Smooth muscle cell (in vitro differentiated cells): ENCODE measurements around the gene LPAR3. TPM values are rescaled to one million over a fixed set of nuclear protein-coding genes. Genes with fewer than 3 reads are reported as not detected.

ENCODE experiments used
- DNase-seq: peaks from one replicate; lab custom pipeline; 2025; ENCODE audit not compliant: unreplicated experiment; lab: John Stamatoyannopoulos, UW
- H2AFZ ChIP-seq: fragments of 200-600 bp; sonication (generic); 2 replicates; pipeline ENCODE4 v1.6.0; 2016; ENCODE audit warnings: antibody characterized with exemption, low read depth, mild to moderate bottlenecking
- H3F3A ChIP-seq: fragments of 200-600 bp; sonication (generic); 2 replicates; pipeline ENCODE4 v1.6.0; 2017; ENCODE audit warnings: antibody characterized with exemption, low read depth
- H3K27ac ChIP-seq: fragments of 200-600 bp; sonication (generic); 2 replicates; pipeline ENCODE4 v1.5.1; 2016; ENCODE audit warnings: low read depth, mild to moderate bottlenecking
- H3K27me3 ChIP-seq: fragments of 200-600 bp; sonication (generic); 2 replicates; pipeline ENCODE4 v1.6.1; 2016; ENCODE audit warnings: low read depth, mild to moderate bottlenecking
- H3K36me3 ChIP-seq: fragments of 200-600 bp; sonication (generic); 2 replicates; pipeline ENCODE4 v1.5.1; 2016; ENCODE audit warnings: low read depth
- H3K4me1 ChIP-seq: fragments of 200-600 bp; sonication (generic); 2 replicates; pipeline ENCODE4 v1.5.1; 2016; ENCODE audit warnings: low read depth
- H3K4me2 ChIP-seq: fragments of 200-600 bp; sonication (generic); 2 replicates; pipeline ENCODE4 v1.6.0; 2016; ENCODE audit warnings: mild to moderate bottlenecking
- H3K4me3 ChIP-seq: fragments of 200-600 bp; sonication (generic); 2 replicates; pipeline ENCODE4 v1.5.1; 2016; ENCODE audit warnings: mild to moderate bottlenecking
- H3K79me2 ChIP-seq: fragments of 200-600 bp; sonication (generic); 2 replicates; pipeline ENCODE4 v1.6.0; 2016; ENCODE audit warnings: low read depth, mild to moderate bottlenecking
- H3K9ac ChIP-seq: fragments of 200-600 bp; sonication (generic); 2 replicates; pipeline ENCODE4 v1.6.0; 2016; ENCODE audit warnings: low read depth
- H3K9me3 ChIP-seq: fragments of 200-600 bp; sonication (generic); replicated peaks from 2 replicates; pipeline ENCODE4 v1.5.1; 2016; ENCODE audit warnings: low read depth
- H4K20me1 ChIP-seq: fragments of 200-600 bp; sonication (generic); 2 replicates; pipeline ENCODE4 v1.6.0; 2016; ENCODE audit warnings: low read depth
- whole genome bisulfite sequencing: methylation state at CpG from one replicate; pipeline ENCODE4 v1.1.7; 2016; ENCODE audit warnings: low lambda C conversion rate; 5-methylcytosine and 5-hydroxymethylcytosine counted together
- polyA plus RNA-seq: library from polyadenylated mRNA; unstranded; fragments of >200 nt; fragmentation: Nextera tagmentation; extraction: Ambion mirVana; gene quantifications from 2 replicates; pipeline ENCODE4 v1.2.1, GENCODE V29; 2016
- total RNA-seq: library from RNA; depleted of rRNA; stranded (reverse); fragments of >200 nt; gene quantifications from 2 replicates; pipeline ENCODE4 v1.2.3, GENCODE V29; 2014
- TF ChIP-seq, protein P1 (sequence below): fragments of 200-600 bp; sonication (generic); IDR thresholded peaks from 2 replicates; pipeline ENCODE4 v1.5.1; 2017; ENCODE audit warnings: borderline replicate concordance, mild to moderate bottlenecking, antibody characterized with exemption; ENCODE audit not compliant: insufficient read depth, poor library complexity, severe bottlenecking

LPAR3 gene
- total and polyA plus RNA-seq, 2 experiments from 2014 or later = 0.78 to 0.94 TPM

DNA sequence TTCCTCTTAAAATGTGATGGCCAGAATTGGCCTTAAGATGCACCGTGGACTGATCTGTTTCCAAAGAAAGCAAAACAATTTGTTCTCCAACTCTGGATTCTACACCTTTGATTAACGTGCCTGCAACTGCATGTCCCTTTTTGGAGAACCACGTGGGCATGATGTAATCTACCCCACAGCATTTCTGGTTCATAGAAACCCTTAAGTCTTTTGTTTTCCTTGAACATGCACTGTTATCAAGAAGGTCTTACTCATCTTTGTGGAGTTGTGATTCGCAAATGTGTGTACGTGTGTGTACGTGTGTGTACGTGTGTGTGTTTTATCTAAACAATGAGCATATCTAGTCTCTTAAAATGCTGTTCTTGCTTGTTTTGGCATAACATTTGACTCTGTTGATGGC is 57.8 kb downstream of the LPAR3 start:
- H3K27ac ChIP-seq = no peak overlapping the region
- no peak for DNase-seq
- TF ChIP-seq, protein P1, sequence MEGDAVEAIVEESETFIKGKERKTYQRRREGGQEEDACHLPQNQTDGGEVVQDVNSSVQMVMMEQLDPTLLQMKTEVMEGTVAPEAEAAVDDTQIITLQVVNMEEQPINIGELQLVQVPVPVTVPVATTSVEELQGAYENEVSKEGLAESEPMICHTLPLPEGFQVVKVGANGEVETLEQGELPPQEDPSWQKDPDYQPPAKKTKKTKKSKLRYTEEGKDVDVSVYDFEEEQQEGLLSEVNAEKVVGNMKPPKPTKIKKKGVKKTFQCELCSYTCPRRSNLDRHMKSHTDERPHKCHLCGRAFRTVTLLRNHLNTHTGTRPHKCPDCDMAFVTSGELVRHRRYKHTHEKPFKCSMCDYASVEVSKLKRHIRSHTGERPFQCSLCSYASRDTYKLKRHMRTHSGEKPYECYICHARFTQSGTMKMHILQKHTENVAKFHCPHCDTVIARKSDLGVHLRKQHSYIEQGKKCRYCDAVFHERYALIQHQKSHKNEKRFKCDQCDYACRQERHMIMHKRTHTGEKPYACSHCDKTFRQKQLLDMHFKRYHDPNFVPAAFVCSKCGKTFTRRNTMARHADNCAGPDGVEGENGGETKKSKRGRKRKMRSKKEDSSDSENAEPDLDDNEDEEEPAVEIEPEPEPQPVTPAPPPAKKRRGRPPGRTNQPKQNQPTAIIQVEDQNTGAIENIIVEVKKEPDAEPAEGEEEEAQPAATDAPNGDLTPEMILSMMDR = no peak

DNA sequence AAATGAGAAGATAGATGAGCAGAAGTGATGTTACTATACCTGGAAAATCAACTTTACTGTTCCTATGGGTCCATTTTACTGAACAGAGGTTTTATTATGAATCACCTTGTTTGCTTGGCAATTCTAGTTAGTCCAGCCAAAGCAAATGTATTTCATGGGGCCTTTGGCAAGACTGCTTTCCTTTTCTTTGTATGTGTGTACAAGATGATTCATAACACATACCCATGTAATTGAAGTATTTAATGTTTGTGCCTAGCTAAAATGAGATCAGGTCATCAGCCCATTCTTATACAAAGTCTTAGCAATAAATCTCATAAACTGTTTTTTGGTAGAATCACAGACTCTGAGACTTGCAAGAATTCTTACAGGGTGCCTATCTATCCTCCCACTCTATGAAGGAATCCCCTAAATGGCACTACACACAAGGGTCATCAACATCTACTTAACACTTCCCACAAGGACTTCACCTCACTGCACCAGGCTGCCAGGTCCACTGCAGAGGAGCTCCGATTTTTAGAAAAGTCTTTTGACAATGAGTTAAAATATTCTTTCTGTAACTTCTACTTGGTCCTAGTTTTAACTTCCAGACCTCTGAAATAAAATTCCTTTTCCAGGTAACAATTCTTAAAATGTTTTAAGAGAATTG is 58.5 kb downstream of the LPAR3 start:
- H3F3A ChIP-seq = no peaks in the 10 kb centered on the region
- H3K9me3 ChIP-seq = no peaks in the 10 kb centered on the region
- H3K27me3 ChIP-seq = no peaks in the 10 kb centered on the region
- H3K9ac ChIP-seq = no peak overlapping the region
- TF ChIP-seq, protein P1 = no peak
- WGBS = 97% methylated on average over 1 of the region's 1 CpG
- H3K27ac ChIP-seq = no peak overlapping the region
- H2AFZ ChIP-seq = no peak overlapping the region
- no peaks in the 10 kb centered on the region for H4K20me1 ChIP-seq
- DNase-seq = no peak
- no peak overlapping the region for H3K4me3 ChIP-seq
- no peaks in the 10 kb centered on the region for H3K4me1 ChIP-seq
- no peak overlapping the region for H3K4me2 ChIP-seq
- no peaks in the 10 kb centered on the region for H3K36me3 ChIP-seq
- H3K79me2 ChIP-seq = no peaks in the 10 kb centered on the region

More for the DNA sequence above, 57.8 kb downstream of the LPAR3 start:
- 80% methylated on average over 7 of the region's 7 CpGs for WGBS
- no peak overlapping the region for H3K9ac ChIP-seq
- H2AFZ ChIP-seq = no peak overlapping the region
- H4K20me1 ChIP-seq = no peaks in the 10 kb centered on the region
- H3K36me3 ChIP-seq = no peaks in the 10 kb centered on the region
- no peaks in the 10 kb centered on the region for H3K27me3 ChIP-seq
- no peaks in the 10 kb centered on the region for H3K79me2 ChIP-seq
- H3K9me3 ChIP-seq = no peaks in the 10 kb centered on the region
- no peaks in the 10 kb centered on the region for H3F3A ChIP-seq
- no peak overlapping the region for H3K4me3 ChIP-seq
- no peak overlapping the region for H3K4me2 ChIP-seq
- H3K4me1 ChIP-seq = no peaks in the 10 kb centered on the region

DNA sequence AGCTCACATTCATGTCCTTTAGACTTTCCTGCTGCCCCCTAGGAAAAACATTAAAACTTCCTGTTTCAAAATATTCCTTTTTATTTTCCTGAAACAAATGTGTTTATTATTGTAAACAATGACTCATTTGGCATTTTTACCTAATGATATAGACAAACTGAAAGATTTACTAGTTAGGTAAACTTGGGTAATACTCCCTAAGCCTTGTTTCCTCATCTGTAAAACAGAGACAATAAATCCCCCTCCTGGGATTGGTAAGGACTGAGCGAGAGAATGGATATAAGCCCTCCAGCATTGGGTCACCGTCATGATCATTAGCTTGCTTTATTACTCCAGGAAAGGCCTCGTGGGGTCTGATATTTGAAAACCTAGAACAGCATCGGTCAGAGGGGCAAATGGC is 59.8 kb downstream of the LPAR3 start:
- DNase-seq = no peak
- H3K27ac ChIP-seq = no peak overlapping the region
- no peaks in the 10 kb centered on the region for H4K20me1 ChIP-seq
- WGBS = 82% methylated on average over 4 of the region's 4 CpGs
- H3K79me2 ChIP-seq = no peaks in the 10 kb centered on the region
- no peak overlapping the region for H3K9ac ChIP-seq
- no peaks in the 10 kb centered on the region for H3F3A ChIP-seq
- no peak overlapping the region for H3K4me3 ChIP-seq
- TF ChIP-seq, protein P1 = no peak
- no peaks in the 10 kb centered on the region for H3K36me3 ChIP-seq
- H3K4me2 ChIP-seq = no peak overlapping the region
- H3K9me3 ChIP-seq = no peaks in the 10 kb centered on the region
- no peak overlapping the region for H2AFZ ChIP-seq
- H3K27me3 ChIP-seq = no peaks in the 10 kb centered on the region
- H3K4me1 ChIP-seq = no peaks in the 10 kb centered on the region

DNA sequence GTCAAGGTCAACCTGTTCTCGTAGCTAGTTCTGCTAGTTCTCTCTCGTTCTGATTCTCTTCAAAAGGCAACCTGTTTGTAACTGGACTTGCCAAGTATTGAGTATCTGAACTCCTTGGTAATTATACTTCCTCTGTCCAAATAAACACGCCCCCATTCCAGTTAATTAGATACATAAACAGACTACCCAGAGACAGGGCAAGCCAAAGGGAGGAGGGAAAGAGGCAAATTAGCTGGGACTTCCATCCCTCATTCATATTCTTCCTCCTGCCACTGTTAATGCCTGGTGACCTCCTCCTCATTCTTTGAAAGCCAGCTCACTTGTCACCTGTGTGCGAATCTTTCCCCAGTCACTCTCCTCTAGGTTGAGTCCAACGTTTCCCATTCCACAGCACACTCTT is 62.9 kb downstream of the LPAR3 start:
- Histone ChIP-seq H3K27ac (no peak overlapping the region), H4K20me1 (no peaks in the 10 kb centered on the region), H3K4me3 (no peak overlapping the region), H3F3A (no peaks in the 10 kb centered on the region), H3K9ac (no peak overlapping the region), H3K79me2 (no peaks in the 10 kb centered on the region), H3K9me3 (no peaks in the 10 kb centered on the region), H3K4me1 (no peaks in the 10 kb centered on the region), H2AFZ (no peak overlapping the region), H3K4me2 (no peak overlapping the region), H3K27me3 (no peaks in the 10 kb centered on the region), H3K36me3 (no peaks in the 10 kb centered on the region)
- TF ChIP-seq, protein P1 = no peak
- WGBS = 94% methylated on average over 5 of the region's 5 CpGs
- DNase-seq = no peak
